Measurements from ENCODE around the gene STARD10. TPM values are rescaled to one million over a fixed set of nuclear protein-coding genes. Genes with fewer than 3 reads are reported as not detected.

The STARD10 gene
- total and polyA plus RNA-seq, 8 donors: 83.8 to 146 (median 114) TPM

DNA sequence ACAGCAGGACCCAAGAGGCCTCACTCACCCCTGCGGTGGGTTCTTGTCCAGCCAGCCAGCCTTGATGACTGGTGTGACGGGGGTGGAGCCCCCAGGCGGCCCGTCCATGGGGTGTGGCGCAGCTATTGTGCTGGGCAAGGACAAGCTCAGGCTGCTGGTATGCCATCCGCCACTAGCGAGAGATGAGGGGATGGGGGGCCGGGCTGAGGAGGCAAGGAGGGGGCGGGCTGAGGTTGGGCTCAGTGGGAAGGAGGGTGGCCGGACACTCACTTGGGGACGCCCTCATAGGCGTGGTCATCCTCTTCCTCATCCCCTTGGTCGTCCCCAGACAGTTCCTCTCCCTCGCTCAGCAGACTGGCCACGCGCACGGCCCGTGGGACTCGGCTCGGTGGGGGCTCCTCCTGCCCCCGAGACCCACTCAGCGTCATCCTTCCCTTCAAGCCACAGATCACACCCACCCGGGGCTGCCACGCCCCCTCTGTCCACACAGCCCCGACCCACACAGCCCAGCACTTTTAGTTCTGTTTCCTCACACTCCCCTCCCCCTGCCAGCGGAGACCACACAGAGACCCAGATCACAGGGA is 81.6 kb downstream of the STARD10 start:
- H3K4me1 ChIP-seq: peaks cover 2 to 54% of the 10 kb centered on the region in 2 donors

GRCh38 chr11:72711141-72711540 is 82.7 kb downstream of the STARD10 start:
- H3K27me3 ChIP-seq: no peaks in the 10 kb centered on the region
- TF ChIP-seq, protein P1, sequence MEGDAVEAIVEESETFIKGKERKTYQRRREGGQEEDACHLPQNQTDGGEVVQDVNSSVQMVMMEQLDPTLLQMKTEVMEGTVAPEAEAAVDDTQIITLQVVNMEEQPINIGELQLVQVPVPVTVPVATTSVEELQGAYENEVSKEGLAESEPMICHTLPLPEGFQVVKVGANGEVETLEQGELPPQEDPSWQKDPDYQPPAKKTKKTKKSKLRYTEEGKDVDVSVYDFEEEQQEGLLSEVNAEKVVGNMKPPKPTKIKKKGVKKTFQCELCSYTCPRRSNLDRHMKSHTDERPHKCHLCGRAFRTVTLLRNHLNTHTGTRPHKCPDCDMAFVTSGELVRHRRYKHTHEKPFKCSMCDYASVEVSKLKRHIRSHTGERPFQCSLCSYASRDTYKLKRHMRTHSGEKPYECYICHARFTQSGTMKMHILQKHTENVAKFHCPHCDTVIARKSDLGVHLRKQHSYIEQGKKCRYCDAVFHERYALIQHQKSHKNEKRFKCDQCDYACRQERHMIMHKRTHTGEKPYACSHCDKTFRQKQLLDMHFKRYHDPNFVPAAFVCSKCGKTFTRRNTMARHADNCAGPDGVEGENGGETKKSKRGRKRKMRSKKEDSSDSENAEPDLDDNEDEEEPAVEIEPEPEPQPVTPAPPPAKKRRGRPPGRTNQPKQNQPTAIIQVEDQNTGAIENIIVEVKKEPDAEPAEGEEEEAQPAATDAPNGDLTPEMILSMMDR (IDR thresholded peaks at IDR 0.05): no peak
- peak in 1 of 4 donors; percentile 54 for DNase-seq
- H3K4me1 ChIP-seq: peaks cover 2 to 42% of the 10 kb centered on the region in 2 donors
- intact Hi-C loops (cut with DNase I): no loop called here
- no peaks in the 10 kb centered on the region for H3K9me3 ChIP-seq
- no peak overlapping the region for H3K4me3 ChIP-seq
- ATAC-seq: no peak
- peaks cover 0 to 97% of the 10 kb centered on the region in 2 donors for H3K36me3 ChIP-seq
- H3K27ac ChIP-seq: no peak overlapping the region

More for the DNA sequence above, 81.6 kb downstream of the STARD10 start:
- intact Hi-C loops (cut with DNase I): no loop called here
- ATAC-seq (peak; percentile 70), DNase-seq (peak in 3 of 4 donors; percentile 59 to 89 (median 87))
- Histone ChIP-seq H3K9me3 (no peaks in the 10 kb centered on the region), H3K4me3 (no peak overlapping the region), H3K27me3 (no peaks in the 10 kb centered on the region), H3K27ac (peak overlapping the region in 1 of 2 donors; percentile 31), H3K36me3 (peaks cover 0 to 97% of the 10 kb centered on the region in 2 donors)
- TF ChIP-seq, protein P1 (IDR thresholded peaks at IDR 0.05): no peak

GRCh38 chr11:72710278-72710677 is 83.6 kb downstream of the STARD10 start:
- ATAC-seq (no peak), DNase-seq (peak in 1 of 4 donors; percentile 70)
- no peaks in the 10 kb centered on the region for H3K27me3 ChIP-seq
- no peak overlapping the region for H3K4me3 ChIP-seq
- no peak overlapping the region for H3K27ac ChIP-seq
- TF ChIP-seq, protein P1 (IDR thresholded peaks at IDR 0.05): no peak
- no peaks in the 10 kb centered on the region for H3K9me3 ChIP-seq
- H3K4me1 ChIP-seq: peaks cover 2 to 35% of the 10 kb centered on the region in 2 donors
- peaks cover 0 to 100% of the 10 kb centered on the region in 2 donors for H3K36me3 ChIP-seq
- intact Hi-C loops (cut with DNase I): no loop called here

DNA sequence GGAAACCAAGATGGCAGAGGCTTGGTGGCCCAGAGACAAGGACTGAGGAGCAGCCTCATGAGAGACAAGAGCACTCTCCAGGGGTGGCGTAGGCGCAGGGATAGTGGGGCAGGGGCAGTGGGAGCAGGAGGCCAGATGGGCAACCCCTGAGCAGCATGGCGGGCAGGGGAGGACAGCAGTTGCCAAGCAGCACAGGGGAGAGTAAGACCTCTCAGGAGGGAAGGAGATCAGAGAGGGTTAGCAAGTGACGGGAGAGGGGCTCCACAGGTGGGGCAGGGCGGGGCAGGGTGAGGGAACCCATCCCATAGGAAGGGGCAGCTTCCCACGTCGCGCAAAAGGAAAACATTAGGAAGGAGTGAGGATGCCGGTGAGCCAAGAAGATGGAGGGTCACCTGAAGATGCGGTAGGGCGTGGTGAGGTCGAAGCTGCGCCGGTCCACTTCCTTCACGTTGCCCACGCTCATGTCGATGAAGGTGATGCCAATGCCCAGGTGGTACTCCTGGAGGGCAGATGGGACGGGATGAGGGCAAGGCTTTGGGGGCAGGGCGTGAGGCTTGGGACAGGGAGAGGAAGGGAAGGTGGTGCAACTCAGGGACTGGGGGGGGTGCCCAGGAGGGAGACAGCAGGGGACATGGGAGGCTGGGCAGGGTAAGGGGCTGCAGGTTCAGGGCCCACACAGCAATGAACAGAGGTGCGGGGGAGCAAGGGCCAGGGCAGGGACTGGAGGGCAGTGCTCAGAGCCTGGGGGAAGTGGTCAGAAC is 84.2 kb downstream of the STARD10 start:
- Histone ChIP-seq H3K27ac (no peak overlapping the region), H3K27me3 (no peaks in the 10 kb centered on the region), H3K36me3 (peaks cover 0 to 100% of the 10 kb centered on the region in 2 donors), H3K4me3 (no peak overlapping the region), H3K4me1 (peaks cover 2 to 29% of the 10 kb centered on the region in 2 donors), H3K9me3 (no peaks in the 10 kb centered on the region)
- no peak for ATAC-seq
- DNase-seq: peak in 1 of 4 donors; percentile 66
- TF ChIP-seq, protein P1 (IDR thresholded peaks at IDR 0.05): no peak
- intact Hi-C loops (cut with DNase I): no loop called here

GRCh38 chr11:72707032-72707431 is 86.8 kb downstream of the STARD10 start:
- no peaks in the 10 kb centered on the region for H3K27me3 ChIP-seq
- DNase-seq: no peak

More at GRCh38 chr11:72707032-72707431, 86.8 kb downstream of the STARD10 start:
- TF ChIP-seq, protein P1 (IDR thresholded peaks at IDR 0.05): no peak
- H3K27ac ChIP-seq: no peak overlapping the region
- intact Hi-C loops (cut with DNase I): no loop called here
- H3K36me3 ChIP-seq: peaks cover 0 to 100% of the 10 kb centered on the region in 2 donors
- no peaks in the 10 kb centered on the region for H3K9me3 ChIP-seq
- H3K4me1 ChIP-seq: peaks cover 3 to 8% of the 10 kb centered on the region in 2 donors
- no peak for ATAC-seq
- H3K4me3 ChIP-seq: no peak overlapping the region

Data from left lung (tissue), 10 donors.